Left lung (tissue), 10 donors: ENCODE data around the gene SLC22A23. TPM values are rescaled to one million over a fixed set of nuclear protein-coding genes. Genes with fewer than 3 reads are reported as not detected.

Experiments
- ATAC-seq: fragments of 200-7000 bp; cut with Tn5 transposase; one replicate; pipeline ENCODE4 v1.9.1; 2020; ENCODE audit warnings: moderate library complexity
- DNase-seq, 4 donors: peaks; one replicate each; pipeline ENCODE4 v3.0.0-alpha.2; 2013 to 2020
- H3K27ac ChIP-seq, 2 donors: fragments of 200-600 bp; sonication (generic) in 1 of 2; one replicate each; pipeline versions ENCODE4 v1.5.0 to v1.8.0; 2020 to 2021
- H3K27me3 ChIP-seq, 2 donors: fragments of 200-600 bp; sonication (generic) in 1 of 2; one replicate each; pipeline versions ENCODE4 v1.5.0 to v1.8.0; 2020 to 2021
- H3K36me3 ChIP-seq, 2 donors: fragments of 200-600 bp; sonication (generic) in 1 of 2; one replicate each; pipeline versions ENCODE4 v1.5.0 to v1.8.0; 2020 to 2021
- H3K4me1 ChIP-seq, 2 donors: fragments of 200-600 bp; one replicate each; pipeline ENCODE4 v1.8.0; 2021
- H3K4me3 ChIP-seq, 2 donors: fragments of 200-600 bp; sonication (generic) in 1 of 2; one replicate each; pipeline versions ENCODE4 v1.5.0 to v1.8.0; 2020 to 2021; ENCODE audit warnings: mild to moderate bottlenecking in 1 of 2
- H3K9me3 ChIP-seq, 2 donors: fragments of 200-600 bp; sonication (generic) in 1 of 2; one replicate each; pipeline versions ENCODE4 v1.5.0 to v1.8.0; 2020 to 2021
- CTCF ChIP-seq, 2 donors: fragments of 200-600 bp; sonication (generic) in 1 of 2; IDR thresholded peaks; one replicate each; pipeline versions ENCODE4 v1.5.0 to v1.8.0; 2021; ENCODE audit warnings: antibody characterized with exemption in 2 of 2
- intact Hi-C, 2 donors: fragments of 100-400 bp; cut with DNase I; formaldehyde crosslinking; loops; one replicate each; pipeline versions ENCODE4 v1.11.2 to v1.14.2; 2022
- polyA plus RNA-seq, 6 donors: library from polyadenylated mRNA; unstranded; fragments of 120-200 nt; gene quantifications; one replicate each; pipeline ENCODE4 v1.2.1, GENCODE V29; 2013; ENCODE audit not compliant: insufficient read length in 6 of 6
- total RNA-seq, 2 donors: library from RNA; stranded (reverse); fragmentation: NEBNext Ultra II Directional; extraction: Animal tissue kit (Norgen Biotek cat#: 25700); gene quantifications; one replicate each; pipeline ENCODE4 v1.2.1, GENCODE V29; 2021
- donor health status: DM: no; HTN: yes; CAD: no.
- donor health status: DM: no; HTN: no; CAD: no.

SLC22A23 gene
- total and polyA plus RNA-seq, 8 donors, result 19.7 to 31.2 (median 23.9) TPM

- H3K27me3 ChIP-seq, result no peaks in the 10 kb centered on the region
Measured at GRCh38 chr6:3280866-3281465, 175.9 kb downstream of the SLC22A23 start.

GRCh38 chr6:3280091-3280490 lies 176.8 kb downstream of the SLC22A23 start:
- no peaks in the 10 kb centered on the region for H3K27me3 ChIP-seq
- peaks cover 3 to 21% of the 10 kb centered on the region in 2 donors for H3K4me1 ChIP-seq
- DNase-seq, result no peak
- no peak for ATAC-seq
- H3K36me3 ChIP-seq, result peaks cover 0 to 7% of the 10 kb centered on the region in 2 donors
- H3K9me3 ChIP-seq, result no peaks in the 10 kb centered on the region
- intact Hi-C loops, result loop anchor here in 1 of 2 donors (10.0 kb wide), 1 partner anchor 175 kb away; the partner anchor contains the start of gene SLC22A23
- no peak overlapping the region for H3K4me3 ChIP-seq
- no peak overlapping the region for H3K27ac ChIP-seq
- no peak for TF ChIP-seq CTCF (IDR thresholded peaks at IDR 0.05)

More at GRCh38 chr6:3280866-3281465, 175.9 kb downstream of the SLC22A23 start:
- H3K27ac ChIP-seq, result peak overlapping the region in 1 of 2 donors; percentile 58
- peaks cover 0 to 7% of the 10 kb centered on the region in 2 donors for H3K36me3 ChIP-seq
- no peak overlapping the region for H3K4me3 ChIP-seq
- intact Hi-C loops, result loop anchor here in 1 of 2 donors (10.0 kb wide), 1 partner anchor 174 kb away; the partner anchor contains the start of gene SLC22A23
- H3K4me1 ChIP-seq, result peaks cover 3 to 21% of the 10 kb centered on the region in 2 donors
- DNase-seq (no peak), ATAC-seq (no peak)
- TF ChIP-seq CTCF (IDR thresholded peaks at IDR 0.05), result no peak
- H3K9me3 ChIP-seq, result no peaks in the 10 kb centered on the region

- TF ChIP-seq CTCF (IDR thresholded peaks at IDR 0.05), result no peak
- Histone ChIP-seq H3K4me1 (peaks cover 3 to 21% of the 10 kb centered on the region in 2 donors), H3K9me3 (no peaks in the 10 kb centered on the region), H3K36me3 (peaks cover 0 to 3% of the 10 kb centered on the region in 2 donors), H3K4me3 (no peak overlapping the region), H3K27ac (no peak overlapping the region), H3K27me3 (no peaks in the 10 kb centered on the region)
- no peak for ATAC-seq
- intact Hi-C loops, result loop anchor here (5.0 to 10.0 kb wide), 2 partner anchors 454 to 456 kb away; no protein-coding TSS in a partner anchor
- DNase-seq, result no peak
Measured at GRCh38 chr6:3278691-3279090, 178.2 kb downstream of the SLC22A23 start.

GRCh38 chr6:3277851-3278416 lies 178.9 kb downstream of the SLC22A23 start:
- H3K9me3 ChIP-seq, result no peaks in the 10 kb centered on the region
- no peaks in the 10 kb centered on the region for H3K27me3 ChIP-seq
- no peak for TF ChIP-seq CTCF (IDR thresholded peaks at IDR 0.05)
- ATAC-seq, result no peak
- intact Hi-C loops, result loop anchor here (5.0 to 10.0 kb wide), 2 partner anchors 454 to 457 kb away; no protein-coding TSS in a partner anchor
- peaks cover 3 to 21% of the 10 kb centered on the region in 2 donors for H3K4me1 ChIP-seq
- H3K4me3 ChIP-seq, result no peak overlapping the region
- DNase-seq, result no peak
- H3K27ac ChIP-seq, result no peak overlapping the region
- peaks cover 0 to 6% of the 10 kb centered on the region in 2 donors for H3K36me3 ChIP-seq

GRCh38 chr6:3277251-3277650 lies 179.6 kb downstream of the SLC22A23 start:
- peaks cover 3 to 15% of the 10 kb centered on the region in 2 donors for H3K4me1 ChIP-seq
- no peaks in the 10 kb centered on the region for H3K27me3 ChIP-seq
- intact Hi-C loops, result loop anchor here (5.0 to 10.0 kb wide), 2 partner anchors 455 to 458 kb away; no protein-coding TSS in a partner anchor
- no peak overlapping the region for H3K4me3 ChIP-seq
- ATAC-seq (no peak), DNase-seq (no peak)
- no peak for TF ChIP-seq CTCF (IDR thresholded peaks at IDR 0.05)
- H3K36me3 ChIP-seq, result peaks cover 0 to 13% of the 10 kb centered on the region in 2 donors
- no peak overlapping the region for H3K27ac ChIP-seq
- no peaks in the 10 kb centered on the region for H3K9me3 ChIP-seq
